K562 (cell line): Measurements from ENCODE around the gene CCNC. TPM values are rescaled to one million over a fixed set of nuclear protein-coding genes. Genes with fewer than 3 reads are reported as not detected.

Experiments
- ATAC-seq: fragments of 200-7000 bp; cut with Tn5 transposase; 3 replicates; pipeline ENCODE4 v1.9.1; 2020; ENCODE audit warnings: moderate library complexity
- BruUV-seq: library from RNA; stranded (reverse); fragments of 400-500 nt; replicated peaks from 2 replicates; lab custom pipeline; 2021; lab: Mats Ljungman, UMichigan
- CTCF ChIA-PET: fragments of 300-600 bp; formaldehyde crosslinking; extraction: SDS; loops from one replicate; lab custom pipeline; 2021; ENCODE audit warnings: low intra/inter-chr PET ratio; lab: Yijun Ruan, JAX
- POLR2A ChIA-PET: fragments of 300-600, 350-650 bp; sonication (Branson Sonifier 250); formaldehyde crosslinking; extraction: SDS; loops from one replicate; lab custom pipeline; 2021; ENCODE audit warnings: antibody characterized with exemption, inconsistent platforms; lab: Yijun Ruan, JAX
- DNase-seq, 4 experiments: peaks; one replicate each; pipeline versions ENCODE4 v3.0.0 to v3.0.0-alpha.2; 2011 to 2018; ENCODE audit warnings: low spot score in 3 of 4, mixed read lengths in 3 of 4; ENCODE audit errors: extremely low read depth in 1 of 4
- FAIRE-seq: peaks from 2 replicates; lab custom pipeline; 2011; peaks lifted over from hg19 to GRCh38; lab: Jason Lieb, UNC
- H2AFZ ChIP-seq: 2 replicates; pipeline ENCODE4 v1.6.0; 2011; ENCODE audit warnings: low read depth, low read length, control low read depth, inconsistent platforms
- H3K27ac ChIP-seq: fragments of 200-600 bp; 3 replicates; pipeline ENCODE4 v1.8.0; 2011; ENCODE audit warnings: low read depth, mild to moderate bottlenecking, control low read depth, inconsistent platforms, low read length, moderate library complexity, mixed read lengths; ENCODE audit errors: extremely low read depth
- H3K27me3 ChIP-seq, 2 experiments: fragments of 300-600 bp in 1 of 2; 2 replicates in 1 of 2; 3 replicates in 1 of 2; pipeline versions ENCODE4 v1.6.0 to v1.8.0; 2011; ENCODE audit warnings: inconsistent platforms in 2 of 2, low read length in 2 of 2, mild to moderate bottlenecking in 1 of 2, mixed read lengths in 1 of 2, moderate library complexity in 1 of 2; ENCODE audit not compliant: control insufficient read depth in 2 of 2, insufficient read depth in 2 of 2
- H3K36me3 ChIP-seq: fragments of 300-600 bp; 3 replicates; pipeline ENCODE4 v1.8.0; 2011; ENCODE audit warnings: mild to moderate bottlenecking, low read length, inconsistent platforms; ENCODE audit not compliant: control insufficient read depth, insufficient read depth
- H3K4me1 ChIP-seq, 2 experiments: fragments of 200-600 bp in 1 of 2; replicated peaks in 1 of 2; 2 replicates in 1 of 2; 3 replicates in 1 of 2; pipeline versions ENCODE4 v1.5.1 to v1.8.0; 2011; ENCODE audit warnings: inconsistent platforms in 2 of 2, low read length in 2 of 2, mild to moderate bottlenecking in 1 of 2, mixed read lengths in 1 of 2, moderate library complexity in 1 of 2; ENCODE audit not compliant: control insufficient read depth in 2 of 2, insufficient read depth in 2 of 2
- H3K4me2 ChIP-seq: 2 replicates; pipeline ENCODE4 v1.6.1; 2011; ENCODE audit warnings: low read length, control low read depth, inconsistent platforms, mixed read lengths; ENCODE audit not compliant: insufficient read depth
- H3K4me3 ChIP-seq: fragments of 200-600 bp; sonication (generic), shearing (Covaris generic); 2 replicates; pipeline ENCODE4 v1.5.1; 2016; ENCODE audit warnings: control low read depth, inconsistent platforms
- H3K79me2 ChIP-seq: fragments of 200-600 bp; 3 replicates; pipeline ENCODE4 v1.8.0; 2011; ENCODE audit warnings: low read length, inconsistent platforms; ENCODE audit not compliant: control insufficient read depth, insufficient read depth
- H3K9ac ChIP-seq, 2 experiments: 2 replicates each; pipeline versions ENCODE4 v1.6.0 to v1.6.1; 2011; ENCODE audit warnings: low read depth in 2 of 2, low read length in 2 of 2, control low read depth in 1 of 2, inconsistent platforms in 1 of 2, mild to moderate bottlenecking in 1 of 2, mixed read lengths in 1 of 2; ENCODE audit not compliant: insufficient read depth in 1 of 2
- H3K9me1 ChIP-seq: one replicate; pipeline ENCODE4 v1.6.0; 2011; ENCODE audit warnings: inconsistent platforms, mild to moderate bottlenecking, low read length, moderate library complexity; ENCODE audit not compliant: control insufficient read depth, insufficient read depth
- H3K9me3 ChIP-seq: replicated peaks from 2 replicates; pipeline ENCODE4 v1.5.1; 2011; ENCODE audit warnings: low read depth, low read length, inconsistent platforms; ENCODE audit not compliant: control insufficient read depth, insufficient read depth
- H4K20me1 ChIP-seq: replicated peaks from 2 replicates; pipeline ENCODE4 v1.6.1; 2011; ENCODE audit warnings: low read length, inconsistent platforms, mixed read lengths; ENCODE audit not compliant: control insufficient read depth, insufficient read depth
- GABPB2 ChIP-seq: fragments of 250-450 bp; sonication (Bioruptor Pico); conservative IDR thresholded peaks from 2 replicates; pipeline ENCODE4 v1.5.1; 2021; ENCODE audit warnings: mild to moderate bottlenecking
- U2AF2 ChIP-seq: fragments of 200-400 bp; formaldehyde crosslinking; optimal IDR thresholded peaks from 2 replicates; pipeline ENCODE3; 2017; ENCODE audit warnings: low read depth, mild to moderate bottlenecking, low read length
- ZNF347 ChIP-seq: fragments of 450-650 bp; formaldehyde crosslinking; IDR thresholded peaks from 2 replicates; pipeline ENCODE4 v1.4.0; 2020; ENCODE audit warnings: low read depth, mild to moderate bottlenecking, moderate library complexity
- WGBS: fragments of 100-300 bp; shearing (Covaris generic); methylation state at CpG from one replicate; pipeline ENCODE4 v1.1.6; 2016; ENCODE audit warnings: low coverage, mixed read lengths; ENCODE audit not compliant: insufficient coverage; ENCODE audit errors: missing lambda C conversion rate; 5-methylcytosine and 5-hydroxymethylcytosine counted together
- in situ Hi-C: fragments of 300-500 bp; cut with MboI; formaldehyde crosslinking; loops from 4 replicates; pipeline ENCODE4 v1.15.0; 2018; ENCODE audit warnings: inconsistent platforms, mixed read lengths
- intact Hi-C: fragments of 100-400 bp; cut with micrococcal nuclease; formaldehyde crosslinking; loops from 2 replicates; pipeline ENCODE4 v1.14.2; 2022
- polyA plus RNA-seq, 8 experiments: library from polyadenylated mRNA; depleted of rRNA in 4 of 8; stranded (reverse) in 5 of 8; unstranded in 3 of 8; fragments of >200 nt; fragmentation: Nextera tagmentation in 2 of 8; fragmentation: Illumina TruSeq in 1 of 8; extraction: Ambion mirVana in 2 of 8; extraction: Trizol in 1 of 8; gene quantifications; 2 replicates each; pipeline versions ENCODE4 v1.2.1 to v1.2.3, GENCODE V29; 2011 to 2014; ENCODE audit warnings: inconsistent platforms in 1 of 8, missing spikeins in 1 of 8
- total RNA-seq, 7 experiments: library from RNA; depleted of rRNA in 6 of 7; stranded (reverse); fragments of >200 nt in 6 of 7; fragmentation: Illumina TruSeq in 2 of 7; extraction: Trizol in 2 of 7; gene quantifications; 2 replicates each; pipeline versions ENCODE4 v1.2.1 to v1.2.3, GENCODE V29; 2011 to 2021; ENCODE audit warnings: low replicate concordance in 1 of 7
- TF ChIP-seq, protein P1 (sequence below): fragments of 450-650 bp; IDR thresholded peaks from 2 replicates; pipeline ENCODE4 v1.6.1; 2016; ENCODE audit warnings: antibody characterized with exemption

CCNC gene
- total and polyA plus RNA-seq, 9 of the 15 experiments (the other 6 are each of a cell fraction or from before 2014, with no cell fraction given), result 68.7 to 177 (median 99.6) TPM

DNA sequence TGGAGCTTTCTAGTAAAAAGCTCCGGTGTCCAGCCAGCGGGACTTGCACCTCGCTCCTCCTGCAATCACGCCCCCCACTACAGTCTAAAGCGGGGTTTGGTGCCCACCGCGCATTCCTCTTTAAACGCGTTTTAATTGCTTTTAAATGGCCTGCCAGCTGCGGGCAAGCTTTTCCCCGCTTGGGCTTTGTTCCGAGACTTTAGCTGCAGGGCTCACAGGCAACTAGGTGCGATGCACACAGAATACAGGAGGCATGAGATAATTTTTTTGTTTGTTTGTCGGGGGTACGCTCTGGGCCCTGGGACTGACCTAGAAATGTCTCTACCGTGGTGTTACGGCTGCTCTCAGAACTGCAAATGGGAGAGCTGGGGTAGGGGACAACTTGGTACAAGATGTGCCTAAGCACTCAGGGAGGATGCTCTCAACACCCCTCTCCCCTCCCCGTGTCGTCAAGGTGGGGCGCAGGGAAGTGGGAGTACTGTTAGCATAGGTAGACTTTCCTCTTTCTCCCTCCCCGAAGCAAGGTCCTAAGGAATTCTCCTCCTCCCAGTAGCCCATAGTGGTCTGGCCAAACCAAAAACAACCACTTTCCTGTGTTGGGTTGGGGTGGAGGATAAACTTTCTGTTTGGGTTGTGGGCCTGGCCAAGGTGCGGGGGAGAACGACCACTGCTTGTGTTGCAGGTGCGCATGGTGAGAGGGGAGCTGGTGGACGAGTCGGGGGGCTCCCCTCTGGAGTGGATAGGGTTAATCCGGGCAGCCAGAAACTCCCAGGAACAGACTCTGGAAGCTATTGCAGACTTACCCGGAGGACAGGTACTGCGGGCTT lies 39.8 kb upstream of the CCNC start:
- H3K4me2 ChIP-seq, result no peak overlapping the region
- no peaks in the 10 kb centered on the region for H4K20me1 ChIP-seq
- 36% methylated on average over 27 of the region's 29 CpGs for WGBS
- POLR2A ChIA-PET, result no interaction called here
- H3K27me3 ChIP-seq, result peaks cover 39 to 53% of the 10 kb centered on the region in 2 experiments
- DNase-seq, result no peak
- no peak overlapping the region for H3K27ac ChIP-seq
- H3K9me1 ChIP-seq, result no peaks in the 10 kb centered on the region
- H3K36me3 ChIP-seq, result no peaks in the 10 kb centered on the region
- no TSS peak for BruUV-seq
- no peak overlapping the region; a peak in 1 of 4 replicates for H3K9ac ChIP-seq
- H3K4me3 ChIP-seq, result no peak overlapping the region
- intact Hi-C loops, result no loop called here
- TF ChIP-seq U2AF2 (no peak), GABPB2 (no peak), ZNF347 (CRISPR knock-in tag) (no peak)
- TF ChIP-seq, protein P1, sequence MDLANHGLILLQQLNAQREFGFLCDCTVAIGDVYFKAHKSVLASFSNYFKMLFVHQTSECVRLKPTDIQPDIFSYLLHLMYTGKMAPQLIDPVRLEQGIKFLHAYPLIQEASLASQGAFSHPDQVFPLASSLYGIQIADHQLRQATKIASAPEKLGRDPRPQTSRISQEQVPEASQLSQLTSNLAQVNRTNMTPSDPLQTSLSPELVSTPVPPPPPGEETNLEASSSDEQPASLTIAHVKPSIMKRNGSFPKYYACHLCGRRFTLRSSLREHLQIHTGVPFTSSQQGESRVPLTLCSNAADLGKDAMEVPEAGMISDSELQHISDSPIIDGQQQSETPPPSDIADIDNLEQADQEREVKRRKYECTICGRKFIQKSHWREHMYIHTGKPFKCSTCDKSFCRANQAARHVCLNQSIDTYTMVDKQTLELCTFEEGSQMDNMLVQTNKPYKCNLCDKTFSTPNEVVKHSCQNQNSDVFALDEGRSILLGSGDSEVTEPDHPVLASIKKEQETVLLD, result no peak
- TF ChIP-seq, all 486 proteins: peak for 0
- Histone ChIP-seq H2AFZ (no peak overlapping the region), H3K79me2 (no peaks in the 10 kb centered on the region), H3K9me3 (no peaks in the 10 kb centered on the region), H3K4me1 (peaks cover 3 to 16% of the 10 kb centered on the region in 2 experiments; a peak in 3 of 5 replicates)
- FAIRE-seq (no peak), ATAC-seq (no peak)
- CTCF ChIA-PET, result no interaction called here
- in situ Hi-C loops, result no loop called here
